A549 treated with AZD2906 at 1 μM for 4 hours (cell line): ENCODE data around the gene CALR3. TPM values are rescaled to one million over a fixed set of nuclear protein-coding genes. Genes with fewer than 3 reads are reported as not detected.

Experiments
- total RNA-seq: library from RNA; stranded (reverse); fragments of 200-300 nt; extraction: Qiagen RNA extraction; gene quantifications from 5 replicates; pipeline ENCODE4 v1.2.3, GENCODE V29; 2022

CALR3 gene
- total RNA-seq, result 0.07 to 0.14 TPM in 2 of 5 replicates, not detected in the others

DNA sequence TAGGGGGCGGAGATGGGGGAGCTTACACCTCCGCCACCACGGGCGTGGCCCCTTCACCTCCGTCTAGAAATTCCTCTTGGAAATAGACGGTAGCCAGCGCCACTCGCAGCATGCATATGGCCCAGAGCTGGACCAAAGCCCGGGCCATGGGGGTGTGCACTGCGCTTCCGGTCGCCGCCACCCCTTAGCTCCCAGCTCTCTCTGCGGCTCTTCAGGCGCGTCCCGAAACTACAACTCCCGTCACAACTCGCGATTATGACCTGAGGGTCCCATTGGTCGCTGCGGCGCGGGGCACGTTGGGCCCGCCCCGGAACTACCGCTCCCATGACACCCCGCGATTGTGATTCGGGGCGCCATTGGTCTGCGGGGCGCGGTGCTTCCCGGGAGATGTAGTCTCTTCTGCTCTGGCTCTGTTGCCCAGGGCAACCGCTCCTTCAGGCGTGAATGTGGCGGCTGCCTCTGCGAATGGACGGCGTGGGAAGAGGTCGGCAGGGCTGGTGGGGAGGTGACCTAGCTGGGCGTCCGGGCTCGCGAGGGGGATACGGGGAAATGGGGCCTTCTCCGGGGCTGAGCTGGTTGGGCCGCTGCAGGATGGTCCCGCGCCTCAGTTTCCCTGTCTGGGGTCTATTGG is at the start of gene CALR3, which contains the start of gene C19orf44:
CALR3 (minus strand) TSS at position 186 of the 631 bp plus-strand sequence; CDS start at position 148, 38 bp downstream.
C19orf44 (plus strand) TSS at position 413 of the 631 bp plus-strand sequence. CDS start 4,399 bp downstream, outside the sequence.

GRCh38 chr19:16542045-16542909 is 46.3 kb upstream of the CALR3 start, which contains the start of gene CHERP:
TSS of gene CHERP (minus strand) at chr19:16542437. CDS start at chr19:16542378, 59 bp downstream.

Other genes with a start within 250 kb of the CALR3 start
- 13.1 to 34.2 TPM (median 27.7 TPM) in 5 replicates for gene KLF2, start 171.3 kb downstream of the CALR3 start, total RNA-seq
- 14.2 to 17.6 TPM (median 16.7 TPM) in 5 replicates for gene EPS15L1, start 24.2 kb downstream of the CALR3 start, total RNA-seq
- 2.6 to 3.1 TPM (median 2.7 TPM) in 5 replicates for gene C19orf44, start 227 bp upstream of the CALR3 start, total RNA-seq
- gene CHERP, start 46.3 kb upstream of the CALR3 start, total RNA-seq, result 28.5 to 33.3 TPM (median 30.9 TPM) in 5 replicates
- 17.3 to 19.4 TPM (median 18.0 TPM) in 5 replicates for gene SLC35E1, start 76.2 kb upstream of the CALR3 start, total RNA-seq
- gene MED26, start 132.0 kb upstream of the CALR3 start, total RNA-seq, result 4.2 to 5.6 TPM (median 5.3 TPM) in 5 replicates
- 64.9 to 74.0 TPM (median 67.2 TPM) in 5 replicates for gene SMIM7, start 164.0 kb upstream of the CALR3 start, total RNA-seq
- gene TMEM38A, start 165.0 kb upstream of the CALR3 start, total RNA-seq, result 0.99 to 1.3 TPM (median 1.2 TPM) in 5 replicates
- gene NWD1, start 223.7 kb upstream of the CALR3 start, total RNA-seq, result not detected in 5 replicates